ENCODE measurements around the gene DIP2C. TPM values are rescaled to one million over a fixed set of nuclear protein-coding genes. Genes with fewer than 3 reads are reported as not detected.
"Not testable (repeated sequence)": the region's sequence is repeated elsewhere in the genome, so short reads cannot be mapped to it uniquely, and the experiment has no call there.

The DIP2C gene
- total RNA-seq, 3 donors from 2014 or later: 0.20 to 0.27 (median 0.26) TPM

DNA sequence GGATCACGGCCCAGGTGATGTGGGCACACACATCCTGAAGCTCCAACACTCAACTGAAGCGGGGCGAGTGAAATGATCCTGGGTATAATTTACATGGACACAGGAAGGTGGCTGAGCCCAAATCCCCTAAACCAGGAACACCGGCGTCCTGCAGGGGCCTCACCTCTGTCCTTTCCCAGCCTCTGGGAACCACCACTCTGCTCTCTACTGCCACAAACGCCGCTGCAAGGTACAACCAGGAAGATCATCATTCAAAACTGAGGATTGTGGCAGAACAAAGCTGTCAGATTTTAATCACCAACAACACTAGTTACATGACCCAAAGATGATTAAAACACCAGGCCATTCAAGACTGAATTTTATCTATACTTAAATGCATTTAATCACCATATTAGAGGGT, 104.0 kb downstream of the DIP2C start:
- no peaks in the 10 kb centered on the region for H3K4me1 Mint-ChIP-seq (ENCODE audit: low read depth)
- DNase-seq (no peak), ATAC-seq (no peak)
- peaks cover 3% of the 10 kb centered on the region for H3K9me3 Mint-ChIP-seq
- peaks cover 5% of the 10 kb centered on the region for H3K27me3 Mint-ChIP-seq (ENCODE audit: low read depth)
- no peaks in the 10 kb centered on the region for H3K36me3 Mint-ChIP-seq (ENCODE audit: insufficient read depth)
- H3K4me3 Mint-ChIP-seq: no peak overlapping the region

DNA sequence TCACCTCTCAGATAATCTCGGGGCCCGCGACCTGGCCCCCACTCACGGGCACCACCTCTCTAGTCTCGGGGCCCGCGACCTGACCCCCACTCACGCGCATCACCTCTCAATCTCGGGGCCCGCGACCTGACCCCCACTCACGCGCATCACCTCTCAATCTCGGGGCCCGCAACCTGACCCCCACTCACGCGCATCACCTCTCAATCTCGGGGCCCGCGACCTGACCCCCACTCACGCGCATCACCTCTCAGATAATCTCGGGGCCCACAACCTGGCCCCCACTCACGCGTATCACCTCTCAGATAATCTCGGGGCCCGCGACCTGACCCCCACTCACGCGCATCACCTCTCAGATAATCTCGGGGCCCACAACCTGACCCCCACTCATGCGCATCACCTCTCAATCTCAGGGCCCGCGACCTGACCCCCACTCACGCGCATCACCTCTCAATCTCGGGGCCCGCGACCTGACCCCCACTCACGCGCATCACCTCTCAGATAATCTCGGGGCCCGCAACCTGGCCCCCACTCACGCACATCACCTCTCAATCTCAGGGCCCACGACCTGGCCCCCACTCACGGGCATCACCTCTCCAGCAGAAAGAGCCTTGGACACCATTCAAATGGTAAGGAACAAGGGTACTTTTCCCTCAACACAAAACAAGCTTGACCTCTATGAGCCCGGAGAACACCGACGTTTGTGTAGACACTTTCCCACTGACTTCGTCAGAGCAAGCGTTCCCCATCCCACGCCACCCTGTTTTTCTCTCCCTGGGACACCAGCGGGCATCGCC, 104.8 kb downstream of the DIP2C start:
- H3K9me3 Mint-ChIP-seq; H3K4me3 Mint-ChIP-seq; DNase-seq; H3K4me1 Mint-ChIP-seq (ENCODE audit: low read depth); H3K27me3 Mint-ChIP-seq (ENCODE audit: low read depth); H3K36me3 Mint-ChIP-seq (ENCODE audit: insufficient read depth); ATAC-seq: not testable (repeated sequence)

DNA sequence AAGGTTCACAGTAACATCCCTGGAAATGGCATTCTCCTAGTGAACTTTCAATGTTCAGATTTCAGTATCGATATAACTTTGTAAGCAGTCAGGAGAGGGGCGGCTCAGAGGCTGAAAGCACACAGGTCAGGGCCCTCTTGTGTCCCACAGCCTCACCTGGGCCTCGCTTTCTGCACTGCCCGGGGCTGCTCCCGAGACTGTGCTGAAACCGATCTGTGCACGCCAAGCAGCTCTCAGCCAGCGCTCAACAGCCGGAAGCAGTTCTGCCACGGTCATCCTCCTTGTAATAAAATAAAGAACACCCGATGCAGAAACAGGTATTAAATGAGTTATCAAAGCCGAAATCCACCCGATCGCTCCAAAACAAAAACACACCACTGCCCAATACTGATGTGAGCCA, 106.0 kb downstream of the DIP2C start:
- peaks cover 3% of the 10 kb centered on the region for H3K9me3 Mint-ChIP-seq
- DNase-seq (no peak), ATAC-seq (no peak)
- H3K27me3 Mint-ChIP-seq (ENCODE audit: low read depth): no peaks in the 10 kb centered on the region
- H3K4me1 Mint-ChIP-seq (ENCODE audit: low read depth): no peaks in the 10 kb centered on the region
- no peaks in the 10 kb centered on the region for H3K36me3 Mint-ChIP-seq (ENCODE audit: insufficient read depth)
- H3K4me3 Mint-ChIP-seq: no peak overlapping the region

DNA sequence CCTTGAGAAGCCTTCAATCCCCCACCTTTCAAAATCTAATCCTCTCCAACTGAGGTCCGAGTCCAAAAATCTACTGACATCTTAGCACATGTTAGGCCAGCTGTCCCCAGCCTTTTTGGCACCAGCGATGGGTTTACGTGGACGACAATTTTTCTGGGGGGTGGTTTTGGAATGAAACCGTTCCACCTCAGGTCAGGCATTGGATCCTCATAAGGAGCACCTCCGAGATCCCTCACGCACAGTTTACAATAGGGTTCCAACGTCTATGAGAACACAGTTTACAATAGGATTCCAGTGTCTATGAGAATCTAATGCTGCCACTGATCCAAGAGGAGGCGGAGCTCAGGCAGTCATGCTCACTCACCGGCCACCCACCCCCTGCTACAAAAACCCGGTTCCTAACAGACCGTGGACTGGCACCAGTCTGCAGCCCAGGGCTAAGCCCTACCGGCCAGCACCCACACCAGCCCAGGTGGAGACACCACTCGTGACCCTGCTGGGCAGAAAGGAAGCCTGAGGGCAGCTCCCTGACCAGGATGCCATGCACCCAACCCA, 107.6 kb downstream of the DIP2C start:
- Mint-ChIP-seq H3K9me3 (peaks cover 3% of the 10 kb centered on the region), H3K36me3 (ENCODE audit: insufficient read depth) (no peaks in the 10 kb centered on the region), H3K27me3 (ENCODE audit: low read depth) (no peaks in the 10 kb centered on the region), H3K4me3 (no peak overlapping the region), H3K4me1 (ENCODE audit: low read depth) (no peaks in the 10 kb centered on the region)
- no peak for DNase-seq
- ATAC-seq: no peak

DNA sequence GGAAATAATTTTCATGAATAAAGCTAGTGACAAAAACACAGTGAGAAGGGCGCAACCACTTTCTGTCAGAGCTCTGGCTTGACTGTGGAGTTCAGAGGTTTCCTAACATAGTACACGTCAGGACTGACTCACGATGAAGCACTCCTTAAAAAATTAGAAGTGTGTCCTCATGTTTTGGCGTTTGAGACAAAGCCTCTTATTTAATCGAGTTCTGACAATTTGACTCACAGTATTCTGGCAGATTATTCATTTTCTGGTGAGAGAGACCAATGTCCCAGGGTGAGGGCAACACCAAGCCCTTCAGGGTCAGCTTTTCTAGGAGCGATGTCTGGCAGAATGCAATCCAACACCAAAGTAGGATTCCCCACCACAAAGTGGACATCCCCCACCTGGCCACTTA, 108.7 kb downstream of the DIP2C start:
- Mint-ChIP-seq H3K36me3 (ENCODE audit: insufficient read depth) (no peaks in the 10 kb centered on the region), H3K27me3 (ENCODE audit: low read depth) (no peaks in the 10 kb centered on the region), H3K4me3 (no peak overlapping the region), H3K4me1 (ENCODE audit: low read depth) (no peaks in the 10 kb centered on the region), H3K9me3 (peaks cover 3% of the 10 kb centered on the region)
- no peak for ATAC-seq
- DNase-seq: no peak

DNA sequence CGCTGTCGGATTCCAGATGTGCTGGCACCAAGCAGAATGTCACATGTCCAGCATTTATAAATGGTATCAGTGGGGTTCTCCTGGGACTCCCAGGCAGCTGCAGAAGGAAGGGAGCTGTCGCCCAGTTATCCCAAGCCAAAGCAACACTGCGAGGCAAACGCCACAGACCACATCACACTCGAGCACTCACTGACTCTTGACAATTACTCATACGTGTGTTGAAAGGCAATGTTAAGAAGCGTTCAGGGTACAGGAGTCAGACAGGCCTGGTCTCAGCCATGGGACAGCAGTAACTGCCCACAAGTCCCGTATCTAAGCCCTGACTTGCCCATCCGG, 113.4 kb downstream of the DIP2C start:
- Mint-ChIP-seq H3K27me3 (ENCODE audit: low read depth) (peaks cover 25% of the 10 kb centered on the region), H3K9me3 (no peaks in the 10 kb centered on the region), H3K4me1 (ENCODE audit: low read depth) (no peaks in the 10 kb centered on the region), H3K36me3 (ENCODE audit: insufficient read depth) (no peaks in the 10 kb centered on the region), H3K4me3 (no peak overlapping the region)
- ATAC-seq (no peak), DNase-seq (no peak)

DNA sequence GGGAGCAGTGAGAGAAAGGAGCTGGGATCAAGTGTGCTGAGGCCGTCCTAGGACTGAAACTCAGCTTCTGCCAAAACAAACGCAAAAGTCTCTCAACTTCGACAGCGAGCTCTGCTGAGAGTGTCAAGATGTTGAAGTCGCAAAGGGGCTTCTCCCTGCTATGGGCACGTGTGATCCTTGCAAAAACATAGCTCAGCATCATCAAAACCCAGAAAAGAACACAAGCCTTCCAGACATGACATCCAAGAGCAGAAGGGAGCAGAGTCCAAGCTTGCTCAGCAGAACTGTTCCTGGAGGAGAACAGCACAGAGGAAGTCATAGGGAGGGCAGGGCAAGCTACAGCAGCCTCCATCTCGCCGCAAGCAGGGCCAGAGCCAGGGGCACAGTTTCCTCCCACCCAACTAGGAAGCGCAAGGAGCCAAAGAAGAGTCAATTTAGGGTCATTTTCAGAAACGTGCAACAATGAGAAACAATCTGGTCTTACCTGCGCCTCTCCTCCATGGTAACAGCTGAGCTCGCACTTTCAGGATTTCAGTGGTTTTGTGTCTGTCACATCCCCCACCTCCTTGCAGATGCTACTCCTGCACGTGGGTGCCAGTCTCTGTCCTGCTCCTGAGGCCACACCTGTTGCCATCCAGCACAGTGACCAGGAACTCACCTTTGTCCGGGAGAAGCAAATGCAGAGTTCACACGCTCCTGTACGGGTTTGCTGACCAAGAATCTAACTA, 113.9 kb downstream of the DIP2C start:
- H3K36me3 Mint-ChIP-seq (ENCODE audit: insufficient read depth): peaks cover under 1% of the 10 kb centered on the region
- H3K4me1 Mint-ChIP-seq (ENCODE audit: low read depth): no peaks in the 10 kb centered on the region
- no peak for ATAC-seq

DNA sequence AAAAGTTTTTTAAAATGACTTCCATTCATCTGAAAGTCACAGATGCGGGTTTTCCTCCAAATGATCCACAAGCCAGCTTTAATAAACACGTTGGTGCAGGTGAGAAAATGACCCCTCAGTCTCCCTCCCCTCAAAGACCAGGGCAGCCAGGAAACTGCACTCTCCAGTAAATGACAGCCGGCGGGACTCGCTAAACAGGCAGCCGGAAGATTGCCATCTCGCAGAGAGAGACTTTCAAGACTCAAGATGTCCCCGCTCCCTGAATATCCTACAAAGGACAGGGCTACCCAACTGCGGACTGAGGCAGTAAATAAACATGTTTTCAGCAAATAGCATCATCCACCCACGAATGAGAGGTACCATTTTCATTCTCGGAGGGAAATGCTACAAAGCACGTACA, 116.8 kb downstream of the DIP2C start:
- DNase-seq: no peak
- ATAC-seq: no peak
- no peaks in the 10 kb centered on the region for H3K4me1 Mint-ChIP-seq (ENCODE audit: low read depth)
- H3K36me3 Mint-ChIP-seq (ENCODE audit: insufficient read depth): peaks cover 2% of the 10 kb centered on the region
- no peak overlapping the region for H3K4me3 Mint-ChIP-seq
- H3K9me3 Mint-ChIP-seq: peaks cover 8% of the 10 kb centered on the region
- H3K27me3 Mint-ChIP-seq (ENCODE audit: low read depth): peaks cover 35% of the 10 kb centered on the region

More for the DNA sequence above, 113.9 kb downstream of the DIP2C start:
- no peak for DNase-seq
- Mint-ChIP-seq H3K9me3 (peaks cover under 1% of the 10 kb centered on the region), H3K4me3 (no peak overlapping the region), H3K27me3 (ENCODE audit: low read depth) (peaks cover 26% of the 10 kb centered on the region)

DNA sequence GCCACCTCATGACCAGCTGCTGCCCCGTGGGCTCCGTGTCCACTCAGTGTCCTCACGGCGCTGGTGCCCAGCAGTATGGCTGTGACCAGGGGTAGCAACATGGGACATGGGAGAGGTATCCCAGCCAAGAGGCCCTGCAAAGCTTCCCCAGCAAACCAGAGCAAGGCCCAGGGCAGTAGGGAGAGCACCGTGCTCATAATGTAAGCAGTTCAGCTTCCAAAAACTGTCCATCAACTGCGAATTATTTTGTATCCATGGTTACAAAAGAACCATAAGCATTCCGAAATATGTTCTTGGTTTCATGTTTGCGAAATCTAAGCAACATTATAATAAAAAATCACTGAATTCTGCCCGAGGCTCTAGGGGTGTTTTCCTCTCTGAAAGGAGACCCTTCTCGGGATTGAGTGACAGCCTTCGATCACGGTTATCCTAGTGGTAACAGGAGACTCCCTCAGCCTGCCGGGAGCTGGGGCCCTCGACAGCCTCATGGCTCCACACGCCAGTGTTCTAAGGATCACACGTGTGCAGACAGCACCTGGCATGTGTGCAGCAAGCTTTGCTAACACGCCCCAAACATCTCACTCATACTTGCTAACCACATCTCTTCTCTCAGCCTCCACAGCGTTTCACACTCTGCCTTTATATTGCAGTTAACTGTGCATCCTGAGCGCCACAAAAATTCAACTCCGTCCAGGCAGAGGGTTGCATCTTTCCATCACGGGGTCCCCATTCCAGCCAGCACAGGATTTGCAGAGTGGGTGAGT, 117.6 kb downstream of the DIP2C start:
- no peak for DNase-seq
- H3K9me3 Mint-ChIP-seq: peaks cover 8% of the 10 kb centered on the region
- no peak overlapping the region for H3K4me3 Mint-ChIP-seq
- ATAC-seq: no peak
- H3K27me3 Mint-ChIP-seq (ENCODE audit: low read depth): peaks cover 38% of the 10 kb centered on the region
- no peaks in the 10 kb centered on the region for H3K4me1 Mint-ChIP-seq (ENCODE audit: low read depth)
- peaks cover 2% of the 10 kb centered on the region for H3K36me3 Mint-ChIP-seq (ENCODE audit: insufficient read depth)

DNA sequence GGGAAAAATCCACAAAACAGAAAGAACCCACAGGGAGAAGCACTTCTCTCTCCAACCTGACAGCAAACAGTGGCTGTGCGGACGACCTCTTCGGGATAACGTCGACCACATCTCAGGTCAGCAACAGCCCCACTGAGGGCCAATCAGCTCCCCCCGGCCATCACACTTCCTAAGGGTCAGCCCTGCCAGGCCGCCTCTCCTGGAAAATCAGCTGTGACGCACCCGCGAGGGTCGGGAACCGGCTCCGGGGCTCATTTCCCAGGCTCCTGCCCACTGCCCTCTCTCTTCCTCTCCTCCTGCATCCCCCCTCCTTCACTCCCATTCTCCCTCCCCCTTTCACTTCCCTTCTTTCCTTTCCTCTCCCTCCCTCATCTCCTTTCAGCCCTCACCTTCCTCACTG, 118.3 kb downstream of the DIP2C start:
- H3K36me3 Mint-ChIP-seq (ENCODE audit: insufficient read depth): peaks cover 2% of the 10 kb centered on the region
- H3K27me3 Mint-ChIP-seq (ENCODE audit: low read depth): peaks cover 41% of the 10 kb centered on the region
- H3K9me3 Mint-ChIP-seq: peaks cover 8% of the 10 kb centered on the region
- ATAC-seq (no peak), DNase-seq (no peak)
- H3K4me1 Mint-ChIP-seq (ENCODE audit: low read depth): no peaks in the 10 kb centered on the region
- H3K4me3 Mint-ChIP-seq: no peak overlapping the region

DNA sequence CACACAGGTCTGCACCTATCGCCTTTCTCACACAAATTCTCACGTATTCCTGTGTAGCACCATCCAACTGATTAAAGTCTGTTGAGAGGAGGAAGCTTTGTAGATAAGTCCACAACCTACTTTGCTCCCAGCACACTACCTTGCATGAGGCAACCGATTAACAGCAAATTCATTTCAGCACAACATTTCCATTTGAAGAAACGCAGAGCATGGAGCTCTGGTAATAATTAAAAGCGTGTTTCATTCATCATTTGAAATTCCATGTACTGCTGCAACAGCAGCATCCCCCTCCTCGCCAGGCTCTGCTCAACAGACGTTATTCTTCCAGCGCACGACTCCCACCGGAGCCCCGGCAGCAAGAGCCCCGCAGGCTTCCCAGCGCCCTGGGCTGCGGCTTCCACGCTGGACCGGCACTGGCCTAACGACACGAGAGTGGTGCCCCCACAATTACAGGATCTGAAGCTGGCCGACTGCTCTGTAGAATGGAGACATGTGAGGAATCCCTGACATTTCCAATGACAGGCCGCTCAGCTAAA, 118.8 kb downstream of the DIP2C start:
- peaks cover 43% of the 10 kb centered on the region for H3K27me3 Mint-ChIP-seq (ENCODE audit: low read depth)
- H3K4me3 Mint-ChIP-seq: no peak overlapping the region

DNA sequence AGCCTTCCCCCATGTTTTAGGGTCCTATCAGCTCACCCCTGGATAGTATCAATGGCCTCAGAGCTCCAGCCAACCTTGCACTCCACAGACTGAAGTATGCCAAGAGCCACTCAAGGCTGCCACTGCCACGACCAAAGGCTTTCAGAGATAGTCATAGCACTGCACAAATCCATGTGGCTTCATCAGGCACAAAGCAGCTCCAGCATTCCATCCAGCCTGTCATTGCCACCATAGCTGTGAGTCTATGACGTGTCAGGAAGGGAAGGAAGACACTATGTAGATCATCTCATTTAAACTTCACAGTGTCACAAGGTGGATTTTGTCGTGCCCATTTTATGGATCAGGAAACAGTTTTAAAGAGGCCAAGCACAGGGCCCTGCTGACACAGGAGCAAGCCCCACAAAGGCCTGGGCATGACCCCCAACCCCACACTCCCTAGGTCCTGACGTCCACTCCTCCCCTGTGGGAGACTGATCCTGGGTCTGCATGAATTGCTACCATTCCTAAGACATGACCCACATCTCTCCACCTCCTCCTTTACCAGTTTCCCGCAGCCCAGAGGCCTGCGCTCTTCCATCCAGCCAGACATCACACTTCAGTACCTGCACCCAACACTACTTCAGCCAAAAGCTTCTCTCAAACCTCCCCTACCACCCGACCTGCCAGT, 119.4 kb downstream of the DIP2C start:
- Mint-ChIP-seq H3K4me3 (no peak overlapping the region), H3K36me3 (ENCODE audit: insufficient read depth) (peaks cover 2% of the 10 kb centered on the region), H3K4me1 (ENCODE audit: low read depth) (no peaks in the 10 kb centered on the region), H3K9me3 (peaks cover 8% of the 10 kb centered on the region), H3K27me3 (ENCODE audit: low read depth) (peaks cover 40% of the 10 kb centered on the region)
- ATAC-seq (no peak), DNase-seq (no peak)

More for the DNA sequence above, 118.8 kb downstream of the DIP2C start:
- DNase-seq (no peak), ATAC-seq (no peak)
- H3K4me1 Mint-ChIP-seq (ENCODE audit: low read depth): no peaks in the 10 kb centered on the region
- H3K36me3 Mint-ChIP-seq (ENCODE audit: insufficient read depth): peaks cover 2% of the 10 kb centered on the region
- H3K9me3 Mint-ChIP-seq: peaks cover 8% of the 10 kb centered on the region

DNA sequence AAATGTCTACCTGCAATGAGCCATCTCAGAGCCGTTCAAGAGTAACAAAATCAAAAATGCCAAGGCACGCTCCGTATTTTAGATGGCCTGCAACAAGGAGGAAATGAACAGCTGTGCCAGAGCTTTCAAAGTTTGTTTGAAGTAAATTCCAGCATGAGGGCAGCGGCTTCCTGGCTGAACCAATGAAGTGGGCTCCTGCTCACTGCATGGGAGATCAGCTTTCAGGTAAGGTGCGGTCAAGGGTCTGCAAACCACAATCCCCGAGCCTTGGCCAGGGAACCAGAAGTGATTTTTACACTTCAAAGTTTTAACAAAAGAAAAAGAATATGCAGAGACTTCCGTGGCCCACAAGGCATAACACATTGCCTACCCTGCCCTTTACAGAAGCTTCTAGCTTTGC, 120.6 kb downstream of the DIP2C start:
- Mint-ChIP-seq H3K27me3 (ENCODE audit: low read depth) (peaks cover 41% of the 10 kb centered on the region), H3K36me3 (ENCODE audit: insufficient read depth) (peaks cover 2% of the 10 kb centered on the region), H3K9me3 (peaks cover 18% of the 10 kb centered on the region), H3K4me3 (no peak overlapping the region), H3K4me1 (ENCODE audit: low read depth) (no peaks in the 10 kb centered on the region)
- ATAC-seq (no peak), DNase-seq (no peak)

DNA sequence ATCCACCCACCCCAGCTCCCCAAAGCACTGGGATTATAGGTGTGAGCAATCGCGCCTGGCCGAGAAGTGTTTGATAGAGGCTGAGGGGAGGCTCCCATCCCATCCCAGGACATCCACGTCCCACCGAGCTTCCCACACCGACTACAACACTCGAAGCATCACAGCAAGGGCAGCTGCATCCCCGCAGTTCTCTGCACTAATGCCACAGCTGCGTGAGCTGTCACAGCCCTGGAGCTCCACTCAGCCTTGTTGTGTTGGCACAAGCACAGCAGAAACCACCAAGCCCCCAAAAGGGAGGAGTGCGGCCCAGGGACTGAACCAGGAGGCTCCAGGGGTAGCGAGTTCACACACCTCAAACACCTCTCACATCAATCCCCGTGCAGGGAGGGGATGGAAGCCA, 121.6 kb downstream of the DIP2C start:
- Mint-ChIP-seq H3K4me3 (no peak overlapping the region), H3K27me3 (ENCODE audit: low read depth) (peaks cover 41% of the 10 kb centered on the region), H3K9me3 (peaks cover 25% of the 10 kb centered on the region), H3K36me3 (ENCODE audit: insufficient read depth) (peaks cover 2% of the 10 kb centered on the region), H3K4me1 (ENCODE audit: low read depth) (no peaks in the 10 kb centered on the region)
- no peak for ATAC-seq
- DNase-seq: no peak
